Measurements from ENCODE around the gene CCDC187. TPM values are rescaled to one million over a fixed set of nuclear protein-coding genes. Genes with fewer than 3 reads are reported as not detected.
"Not testable (repeated sequence)": the region's sequence is repeated elsewhere in the genome, so short reads cannot be mapped to it uniquely, and the experiment has no call there.

Gene CCDC187
- not detected in 3 replicates for total RNA-seq
- long read RNA-seq: 0 reads

- no peaks in the 10 kb centered on the region for H3K9me3 Mint-ChIP-seq (ENCODE audit: low read depth)
- H3K4me1 Mint-ChIP-seq (ENCODE audit: low read depth): peaks cover 5% of the 10 kb centered on the region
- H3K27ac Mint-ChIP-seq (ENCODE audit: unreplicated experiment): no peak within 1 kb of the TSS
- TF ChIP-seq CTCF (IDR thresholded peaks at IDR 0.05): no peak
- peaks cover 3% of the 10 kb centered on the region for H3K27me3 Mint-ChIP-seq (ENCODE audit: low read depth)
- no peak within 1 kb of the TSS for H3K4me3 Mint-ChIP-seq (ENCODE audit: unreplicated experiment)
- DNase-seq (ENCODE audit: low spot score): no peak
- no peaks in the 10 kb centered on the region for H3K36me3 Mint-ChIP-seq (ENCODE audit: low read depth)
These were observed at the start of gene CCDC187 for GRCh38 chr9:136303825-136304416. TSS of gene CCDC187 (minus strand) at chr9:136304094. CDS start at chr9:136303830, 264 bp downstream.

GRCh38 chr9:136353088-136353487 lies 49.2 kb upstream of the CCDC187 start:
- no peaks in the 10 kb centered on the region for H3K36me3 Mint-ChIP-seq (ENCODE audit: low read depth)
- no peak for TF ChIP-seq CTCF (IDR thresholded peaks at IDR 0.05)
- H3K9me3 Mint-ChIP-seq (ENCODE audit: low read depth): no peaks in the 10 kb centered on the region
- peaks cover 11% of the 10 kb centered on the region for H3K4me1 Mint-ChIP-seq (ENCODE audit: low read depth)
- no peak overlapping the region for H3K27ac Mint-ChIP-seq (ENCODE audit: unreplicated experiment)
- H3K4me3 Mint-ChIP-seq (ENCODE audit: unreplicated experiment): no peak overlapping the region
- DNase-seq (ENCODE audit: low spot score): no peak
- H3K27me3 Mint-ChIP-seq (ENCODE audit: low read depth): no peaks in the 10 kb centered on the region

GRCh38 chr9:136352682-136353081 lies 48.8 kb upstream of the CCDC187 start:
- H3K4me3 Mint-ChIP-seq (ENCODE audit: unreplicated experiment): no peak overlapping the region
- no peaks in the 10 kb centered on the region for H3K36me3 Mint-ChIP-seq (ENCODE audit: low read depth)
- no peak for TF ChIP-seq CTCF (IDR thresholded peaks at IDR 0.05)
- H3K27ac Mint-ChIP-seq (ENCODE audit: unreplicated experiment): no peak overlapping the region
- no peaks in the 10 kb centered on the region for H3K9me3 Mint-ChIP-seq (ENCODE audit: low read depth)
- peaks cover 11% of the 10 kb centered on the region for H3K4me1 Mint-ChIP-seq (ENCODE audit: low read depth)
- no peaks in the 10 kb centered on the region for H3K27me3 Mint-ChIP-seq (ENCODE audit: low read depth)
- no peak for DNase-seq (ENCODE audit: low spot score)

GRCh38 chr9:136351868-136352267 lies 48.0 kb upstream of the CCDC187 start:
- H3K4me3 Mint-ChIP-seq (ENCODE audit: unreplicated experiment); H3K27me3 Mint-ChIP-seq (ENCODE audit: low read depth); H3K27ac Mint-ChIP-seq (ENCODE audit: unreplicated experiment); DNase-seq (ENCODE audit: low spot score); H3K36me3 Mint-ChIP-seq (ENCODE audit: low read depth); H3K9me3 Mint-ChIP-seq (ENCODE audit: low read depth): not testable (repeated sequence)
- H3K4me1 Mint-ChIP-seq (ENCODE audit: low read depth): peaks cover 11% of the 10 kb centered on the region

GRCh38 chr9:136351252-136351800 lies 47.4 kb upstream of the CCDC187 start:
- H3K27me3 Mint-ChIP-seq (ENCODE audit: low read depth): no peaks in the 10 kb centered on the region
- DNase-seq (ENCODE audit: low spot score): no peak
- H3K9me3 Mint-ChIP-seq (ENCODE audit: low read depth): no peaks in the 10 kb centered on the region
- peaks cover 11% of the 10 kb centered on the region for H3K4me1 Mint-ChIP-seq (ENCODE audit: low read depth)
- H3K4me3 Mint-ChIP-seq (ENCODE audit: unreplicated experiment): no peak overlapping the region
- no peak for TF ChIP-seq CTCF (IDR thresholded peaks at IDR 0.05)
- H3K36me3 Mint-ChIP-seq (ENCODE audit: low read depth): no peaks in the 10 kb centered on the region
- H3K27ac Mint-ChIP-seq (ENCODE audit: unreplicated experiment): no peak overlapping the region

- no peaks in the 10 kb centered on the region for H3K27me3 Mint-ChIP-seq (ENCODE audit: low read depth)
- no peak overlapping the region for H3K27ac Mint-ChIP-seq (ENCODE audit: unreplicated experiment)
- no peak for TF ChIP-seq CTCF (IDR thresholded peaks at IDR 0.05)
- DNase-seq (ENCODE audit: low spot score): no peak
- no peaks in the 10 kb centered on the region for H3K9me3 Mint-ChIP-seq (ENCODE audit: low read depth)
- no peaks in the 10 kb centered on the region for H3K36me3 Mint-ChIP-seq (ENCODE audit: low read depth)
- peaks cover 17% of the 10 kb centered on the region for H3K4me1 Mint-ChIP-seq (ENCODE audit: low read depth)
- H3K4me3 Mint-ChIP-seq (ENCODE audit: unreplicated experiment): no peak overlapping the region
These were observed 45.7 kb upstream of the CCDC187 start for GRCh38 chr9:136349546-136349945.
